ENCODE results near the gene TNXB.
"Not testable (repeated sequence)": the region's sequence is repeated elsewhere in the genome, so short reads cannot be mapped to it uniquely, and the experiment has no call there.

Gene TNXB

GRCh38 chr6:32037598-32038524 lies 71.3 kb downstream of the TNXB start, which contains the start of gene CYP21A2:
Gene CYP21A2 (plus strand): TSS chr6:32038415. CDS start chr6:32038423, 8 bp downstream.
- not testable (repeated sequence) for DNase-seq (ENCODE audit: low spot score)

DNA sequence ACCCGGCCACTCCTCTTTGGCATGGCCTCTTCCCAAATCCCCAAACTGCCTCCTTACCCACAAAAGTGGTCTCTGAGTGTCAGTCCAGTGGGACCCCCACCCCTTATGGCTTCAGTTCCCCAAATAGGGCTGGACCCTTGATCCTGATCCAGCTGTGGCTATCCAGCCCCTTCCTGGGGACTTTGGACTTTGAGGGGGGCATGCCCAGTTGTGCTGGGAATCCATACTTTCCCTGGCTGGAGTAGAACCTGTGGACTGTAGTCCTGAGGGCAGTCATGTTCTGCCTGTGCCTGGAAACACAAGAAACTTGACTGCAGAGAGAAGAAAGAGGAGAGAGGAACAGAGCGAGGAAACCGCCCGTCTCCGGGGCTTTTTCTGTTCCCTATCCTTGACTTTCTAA lies 72.0 kb downstream of the TNXB start:
- not testable (repeated sequence) for DNase-seq (ENCODE audit: low spot score)

DNA sequence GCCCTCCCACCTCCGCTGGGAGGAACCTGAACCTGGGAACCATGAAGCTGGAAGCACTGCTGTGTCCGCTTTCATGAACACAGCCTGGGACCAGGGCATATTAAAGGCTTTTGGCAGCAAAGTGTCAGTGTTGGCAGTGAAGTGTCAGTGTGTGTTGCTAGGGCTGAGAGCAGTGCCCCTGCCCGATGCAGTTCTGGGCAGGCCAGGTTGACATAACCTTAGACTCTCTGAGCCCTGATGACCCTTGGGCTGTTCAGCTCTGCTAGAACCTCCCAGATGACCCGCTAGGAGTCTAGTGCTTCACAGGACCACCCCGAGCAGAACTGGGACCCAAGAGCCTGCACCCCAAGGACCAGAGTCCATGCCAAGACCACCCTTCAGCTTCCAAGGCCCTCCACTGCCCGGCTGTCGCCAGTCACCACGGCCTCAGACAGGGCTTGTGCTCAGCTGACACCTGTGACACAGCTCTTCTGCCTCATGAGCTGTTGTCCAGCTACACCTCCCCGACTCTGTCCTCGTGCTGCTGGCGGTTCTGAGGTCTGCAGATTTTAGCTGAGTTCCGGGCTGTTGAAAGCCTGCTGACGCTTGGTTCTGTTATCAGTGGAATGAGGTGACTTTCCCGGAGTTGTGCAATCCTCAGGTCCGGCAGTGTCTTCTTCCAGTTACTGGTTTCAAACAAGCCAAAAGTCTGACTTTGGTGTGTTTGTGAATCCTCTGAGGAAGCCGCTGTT lies 73.7 kb downstream of the TNXB start:
- not testable (repeated sequence) for DNase-seq (ENCODE audit: low spot score)

GRCh38 chr6:32029553-32029952 lies 79.6 kb downstream of the TNXB start:
- not testable (repeated sequence) for DNase-seq (ENCODE audit: low spot score)

- not testable (repeated sequence) for DNase-seq (ENCODE audit: low spot score)
Measured at GRCh38 chr6:32028631-32029030, 80.5 kb downstream of the TNXB start.

DNA sequence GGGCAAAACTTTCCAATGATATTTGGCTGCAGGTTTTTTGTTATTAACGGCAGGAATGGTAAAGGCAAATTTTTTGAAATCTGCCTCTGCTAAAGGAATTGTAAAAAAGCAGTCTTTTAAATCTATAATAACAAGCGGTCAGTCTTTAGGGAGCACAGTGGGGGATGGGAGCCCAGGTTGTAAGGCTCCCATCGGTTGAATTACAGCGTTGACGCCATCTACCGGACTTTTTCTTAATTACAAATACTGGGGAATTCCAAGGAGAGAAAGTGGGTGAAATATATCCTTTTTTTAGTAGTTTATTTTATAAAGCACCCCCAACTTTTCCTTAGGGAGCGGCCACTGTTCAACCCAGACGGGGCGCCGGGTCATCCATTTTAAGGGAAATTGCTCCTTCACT lies 87.0 kb downstream of the TNXB start:
- not testable (repeated sequence) for DNase-seq (ENCODE audit: low spot score)

DNA sequence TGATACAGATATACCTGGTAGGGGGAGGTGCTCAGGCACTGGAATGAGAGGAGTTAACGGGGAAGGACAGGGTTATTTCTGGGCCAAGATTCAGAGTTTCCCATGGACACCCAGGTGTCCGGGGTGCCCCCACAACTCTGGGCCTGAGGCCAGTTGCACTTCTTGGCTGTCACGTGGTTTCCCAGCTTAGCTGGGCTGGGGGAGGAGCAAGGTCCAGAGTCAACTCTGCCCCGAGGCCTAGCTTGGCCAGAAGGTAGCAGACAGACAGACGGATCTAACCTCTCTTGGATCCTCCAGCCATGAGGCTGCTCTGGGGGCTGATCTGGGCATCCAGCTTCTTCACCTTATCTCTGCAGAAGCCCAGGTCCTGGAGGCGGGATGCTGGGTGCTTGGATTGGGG lies 94.6 kb downstream of the TNXB start, which contains the start of gene C4B:
Gene C4B, plus strand, starts transcription at position 249 of the 400 bp plus-strand sequence. Its CDS starts 51 bp downstream, at position 300.
- DNase-seq (ENCODE audit: low spot score), result not testable (repeated sequence)

DNA sequence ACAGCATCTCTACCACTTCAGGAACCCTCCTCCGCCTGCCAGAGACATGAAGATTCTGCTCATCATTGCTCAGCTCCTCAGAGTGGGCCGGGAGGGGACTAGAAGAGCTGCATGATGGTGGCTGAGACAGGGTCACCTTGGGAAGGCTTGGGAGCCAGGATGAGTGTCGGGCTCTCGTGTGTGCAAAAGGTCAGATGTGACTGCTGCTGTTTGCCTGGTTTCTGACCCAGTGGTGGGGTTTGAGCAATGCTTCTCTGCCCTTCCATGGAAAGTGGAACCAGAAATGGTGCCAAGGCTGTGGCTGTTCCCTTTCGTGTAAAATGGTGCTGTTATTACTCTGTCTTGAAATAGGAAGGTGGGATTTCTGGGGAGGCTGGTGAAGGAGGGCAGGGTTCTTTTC lies 95.4 kb downstream of the TNXB start:
- DNase-seq (ENCODE audit: low spot score), result not testable (repeated sequence)

- DNase-seq (ENCODE audit: low spot score), result not testable (repeated sequence)
Measured at GRCh38 chr6:32012941-32013617, 96.1 kb downstream of the TNXB start.

DNA sequence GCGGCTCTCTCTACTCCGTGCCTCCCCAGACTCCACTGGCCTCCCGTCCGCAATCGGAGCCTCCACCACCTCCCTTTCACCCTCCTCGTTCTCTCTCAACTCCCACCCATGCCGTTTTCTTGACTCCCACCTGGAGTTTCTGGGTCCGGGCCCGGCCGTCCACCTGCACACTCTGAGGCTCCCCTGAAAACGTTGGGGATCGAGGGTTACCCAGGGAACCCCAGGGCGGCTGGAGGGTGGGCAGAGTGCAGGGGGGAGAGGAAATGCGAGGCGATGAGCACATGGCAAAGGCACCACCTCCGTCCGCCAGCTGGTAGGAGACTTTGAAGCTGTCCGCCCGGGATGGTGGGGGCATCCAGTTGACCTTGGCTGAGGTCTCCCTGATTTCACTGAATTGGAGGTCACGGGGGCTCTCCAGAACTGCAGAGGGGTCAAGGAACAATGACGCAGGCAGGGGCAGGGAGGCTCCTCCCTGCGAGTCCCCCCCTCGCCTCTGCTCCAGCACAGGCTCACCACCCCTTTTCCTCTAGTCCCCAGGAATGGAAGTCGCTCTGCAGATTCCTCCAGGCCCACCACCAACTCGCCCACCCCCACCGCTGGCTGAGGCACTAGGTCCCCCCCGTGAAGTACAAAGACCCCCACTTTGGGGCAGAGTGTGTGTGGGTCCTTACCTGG lies 98.1 kb downstream of the TNXB start:
- not testable (repeated sequence) for DNase-seq (ENCODE audit: low spot score)

DNA sequence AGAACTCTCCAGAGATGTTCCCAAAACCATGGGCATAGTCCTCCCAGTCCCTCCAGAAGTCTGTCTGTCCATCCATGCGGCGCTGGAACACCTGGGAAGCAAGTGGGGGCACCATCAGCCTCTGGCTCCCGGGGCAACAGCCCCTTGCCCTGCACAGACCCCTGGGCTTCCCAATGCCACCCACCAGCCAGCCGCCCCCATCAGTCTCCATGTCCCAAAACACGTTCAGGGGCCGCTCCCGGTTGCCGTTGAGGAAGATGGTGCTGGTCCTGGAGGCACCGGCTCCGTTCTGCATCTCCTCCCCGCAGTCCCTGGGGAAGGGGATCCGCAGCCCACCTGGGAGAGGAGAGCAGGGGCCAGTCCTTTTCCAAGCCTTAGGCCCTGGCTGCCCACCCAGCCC lies 99.6 kb downstream of the TNXB start:
- not testable (repeated sequence) for DNase-seq (ENCODE audit: low spot score)

GRCh38 chr6:32008616-32009015 lies 100.5 kb downstream of the TNXB start:
- not testable (repeated sequence) for DNase-seq (ENCODE audit: low spot score)

DNA sequence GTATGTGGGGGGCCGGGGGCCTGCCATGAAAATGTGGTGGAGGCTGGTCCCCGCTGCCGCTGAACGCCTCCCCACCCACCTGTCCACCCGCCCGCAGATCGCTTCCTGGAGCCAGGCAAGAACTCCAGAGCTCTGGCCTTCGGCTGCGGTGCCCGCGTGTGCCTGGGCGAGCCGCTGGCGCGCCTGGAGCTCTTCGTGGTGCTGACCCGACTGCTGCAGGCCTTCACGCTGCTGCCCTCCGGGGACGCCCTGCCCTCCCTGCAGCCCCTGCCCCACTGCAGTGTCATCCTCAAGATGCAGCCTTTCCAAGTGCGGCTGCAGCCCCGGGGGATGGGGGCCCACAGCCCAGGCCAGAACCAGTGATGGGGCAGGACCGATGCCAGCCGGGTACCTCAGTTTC lies 101.1 kb downstream of the TNXB start:
- not testable (repeated sequence) for DNase-seq (ENCODE audit: low spot score)

DNA sequence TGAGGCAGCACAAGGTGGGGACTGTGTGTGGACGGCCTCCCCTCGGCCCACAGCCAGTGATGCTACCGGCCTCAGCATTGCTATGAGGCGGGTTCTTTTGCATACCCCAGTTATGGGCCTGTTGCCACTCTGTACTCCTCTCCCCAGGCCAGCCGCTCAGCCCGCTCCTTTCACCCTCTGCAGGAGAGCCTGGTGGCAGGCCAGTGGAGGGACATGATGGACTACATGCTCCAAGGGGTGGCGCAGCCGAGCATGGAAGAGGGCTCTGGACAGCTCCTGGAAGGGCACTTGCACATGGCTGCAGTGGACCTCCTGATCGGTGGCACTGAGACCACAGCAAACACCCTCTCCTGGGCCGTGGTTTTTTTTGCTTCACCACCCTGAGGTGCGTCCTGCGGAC lies 102.1 kb downstream of the TNXB start:
- not testable (repeated sequence) for DNase-seq (ENCODE audit: low spot score)

DNA sequence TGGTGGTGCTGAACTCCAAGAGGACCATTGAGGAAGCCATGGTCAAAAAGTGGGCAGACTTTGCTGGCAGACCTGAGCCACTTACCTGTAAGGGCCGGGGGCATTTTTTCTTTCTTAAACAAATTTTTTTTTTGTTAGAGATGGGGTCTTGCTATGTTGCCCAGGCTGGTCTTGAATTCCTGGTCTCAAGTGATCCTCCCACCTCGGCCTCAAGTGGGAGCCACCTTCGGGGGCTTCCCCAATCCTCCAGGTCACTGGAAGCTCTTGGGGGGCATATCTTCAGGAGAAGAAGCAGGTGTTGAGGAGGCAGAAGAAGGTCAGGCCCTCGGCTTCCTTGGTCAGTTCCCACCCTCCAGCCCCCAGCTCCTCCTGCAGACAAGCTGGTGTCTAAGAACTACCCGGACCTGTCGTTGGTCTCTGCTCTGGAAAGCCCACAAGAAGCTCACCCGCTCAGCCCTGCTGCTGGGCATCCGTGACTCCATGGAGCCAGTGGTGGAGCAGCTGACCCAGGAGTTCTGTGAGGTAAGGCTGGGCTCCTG lies 103.1 kb downstream of the TNXB start:
- not testable (repeated sequence) for DNase-seq (ENCODE audit: low spot score)

DNA sequence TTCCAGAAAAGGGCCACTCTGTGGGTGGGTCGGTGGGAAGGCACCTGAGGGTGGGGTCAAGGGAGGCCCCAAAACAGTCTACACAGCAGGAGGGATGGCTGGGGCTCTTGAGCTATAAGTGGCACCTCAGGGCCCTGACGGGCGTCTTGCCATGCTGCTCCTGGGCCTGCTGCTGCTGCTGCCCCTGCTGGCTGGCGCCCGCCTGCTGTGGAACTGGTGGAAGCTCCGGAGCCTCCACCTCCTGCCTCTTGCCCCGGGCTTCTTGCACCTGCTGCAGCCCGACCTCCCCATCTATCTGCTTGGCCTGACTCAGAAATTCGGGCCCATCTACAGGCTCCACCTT lies 103.6 kb downstream of the TNXB start:
- DNase-seq (ENCODE audit: low spot score), result not testable (repeated sequence)

DNA sequence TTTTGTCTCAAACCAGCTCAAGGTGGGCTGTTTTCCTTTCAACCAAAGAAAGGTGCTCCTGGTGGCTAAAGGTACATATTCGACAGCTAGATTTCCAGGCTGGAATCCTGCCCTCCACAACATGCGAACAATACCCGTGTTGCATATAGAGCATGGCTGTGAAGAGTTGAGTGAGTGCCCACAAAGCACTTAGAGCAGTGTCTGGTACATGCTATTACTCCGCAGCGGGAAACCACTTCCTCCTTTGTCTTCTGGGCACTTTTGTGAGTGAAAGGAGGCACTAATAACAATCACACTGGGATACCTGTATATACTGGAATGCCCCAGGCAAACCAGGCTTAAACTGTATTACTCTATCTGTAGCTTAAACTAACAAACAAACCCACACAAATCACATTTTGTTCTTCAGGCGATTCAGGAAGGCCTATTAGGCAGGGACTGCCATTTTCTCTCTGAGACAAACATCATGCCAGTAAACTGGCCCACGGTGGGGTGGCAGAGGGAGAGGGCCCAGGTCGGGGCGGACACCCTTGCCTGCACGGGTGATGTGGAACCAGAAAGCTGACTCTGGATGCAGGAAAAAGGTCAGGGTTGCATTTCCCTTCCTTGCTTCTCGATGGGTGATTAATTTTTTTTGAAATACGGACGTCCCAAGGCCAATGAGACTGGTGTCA lies 104.1 kb downstream of the TNXB start:
- DNase-seq (ENCODE audit: low spot score), result not testable (repeated sequence)

GRCh38 chr6:32004393-32004792 lies 104.7 kb downstream of the TNXB start:
- DNase-seq (ENCODE audit: low spot score), result not testable (repeated sequence)

DNA sequence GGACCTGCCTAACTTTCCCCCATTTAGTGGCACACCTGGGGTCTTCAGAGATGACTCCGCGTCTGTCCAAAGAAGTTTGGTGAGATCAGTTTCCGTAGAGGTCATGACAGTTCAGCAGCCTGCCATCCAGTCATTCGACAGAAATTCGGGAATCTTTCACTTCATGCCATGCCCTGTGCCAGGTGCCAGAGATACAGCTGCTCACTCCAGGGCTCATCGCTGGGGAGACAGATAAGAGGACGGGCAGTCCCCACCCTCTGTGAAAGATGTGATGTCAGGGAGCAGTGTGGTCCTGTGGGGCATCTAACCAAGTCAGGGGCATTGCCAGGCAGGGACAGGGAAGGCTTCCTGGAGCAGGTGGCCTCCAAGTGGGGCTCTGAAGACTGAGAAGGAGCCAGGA lies 105.8 kb downstream of the TNXB start:
- not testable (repeated sequence) for DNase-seq (ENCODE audit: low spot score)

- not testable (repeated sequence) for DNase-seq (ENCODE audit: low spot score)
Measured at GRCh38 chr6:32002546-32003268, 106.4 kb downstream of the TNXB start.

All from kidney capillary endothelial cell (primary cell).